ENCODE results near the gene NOX5.

The NOX5 gene

GRCh38 chr15:68990992-68991500 lies 23.4 kb upstream of the NOX5 start:
- no peak for DNase-seq (ENCODE audit: low read depth in 2 of 3, low spot score in 2 of 3)

DNA sequence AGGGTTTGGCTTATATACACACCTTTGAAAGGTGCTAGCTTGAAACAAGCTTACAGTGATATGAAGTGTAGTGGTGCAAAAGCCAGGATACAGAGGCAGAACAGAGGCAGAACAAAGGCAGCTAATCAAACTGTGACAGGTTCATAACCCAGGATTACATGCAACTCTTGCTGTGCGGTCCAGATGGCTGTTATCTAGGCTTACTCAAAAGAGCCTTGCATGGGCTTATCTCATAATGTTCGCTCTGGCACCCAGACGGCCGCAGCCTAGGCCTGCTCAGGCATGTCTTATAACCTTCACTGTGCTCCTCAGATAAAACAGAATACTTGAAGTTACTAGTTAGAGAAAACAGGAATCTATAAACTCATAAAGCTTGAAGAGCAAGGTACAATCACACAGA lies 22.8 kb upstream of the NOX5 start:
- DNase-seq (ENCODE audit: low read depth in 2 of 3, low spot score in 2 of 3): no peak

- DNase-seq (ENCODE audit: low read depth in 2 of 3, low spot score in 2 of 3): no peak
Observed at GRCh38 chr15:68992696-68993095, 21.8 kb upstream of the NOX5 start.

GRCh38 chr15:68993276-68993675 lies 21.2 kb upstream of the NOX5 start:
- no peak for DNase-seq (ENCODE audit: low read depth in 2 of 3, low spot score in 2 of 3)

- DNase-seq (ENCODE audit: low read depth in 2 of 3, low spot score in 2 of 3): no peak
Observed at GRCh38 chr15:68994149-68994548, 20.3 kb upstream of the NOX5 start.

- DNase-seq (ENCODE audit: low read depth in 2 of 3, low spot score in 2 of 3): no peak
Observed at GRCh38 chr15:68994981-68995761, 19.3 kb upstream of the NOX5 start.

DNA sequence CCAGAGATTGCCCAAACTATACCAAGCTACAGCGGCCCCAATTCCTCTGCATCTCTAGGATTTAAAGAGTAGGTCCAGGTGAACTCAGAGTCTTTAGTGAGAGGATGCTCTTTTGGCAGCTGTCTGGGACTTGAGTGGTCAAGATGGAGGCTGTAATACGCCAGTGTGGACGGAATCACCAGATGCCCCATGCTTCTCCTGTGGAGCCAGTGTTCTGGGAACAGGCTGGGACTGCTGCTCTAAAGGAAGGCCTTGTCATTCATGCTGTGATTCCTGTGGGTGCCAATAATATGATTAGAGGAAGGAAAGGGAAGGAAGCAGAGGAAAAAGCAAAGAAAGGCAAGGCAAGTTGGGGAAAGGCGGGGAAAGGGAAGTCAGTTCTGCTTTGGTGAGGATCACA lies 17.4 kb upstream of the NOX5 start:
- no peak for DNase-seq (ENCODE audit: low read depth in 2 of 3, low spot score in 2 of 3)

GRCh38 chr15:68997930-68998777 lies 16.3 kb upstream of the NOX5 start:
- DNase-seq (ENCODE audit: low read depth in 2 of 3, low spot score in 2 of 3): no peak

- no peak for DNase-seq (ENCODE audit: low read depth in 2 of 3, low spot score in 2 of 3)
Observed at GRCh38 chr15:68999091-68999490, 15.4 kb upstream of the NOX5 start.

GRCh38 chr15:69000091-69000490 lies 14.4 kb upstream of the NOX5 start:
- DNase-seq (ENCODE audit: low read depth in 2 of 3, low spot score in 2 of 3): no peak

DNA sequence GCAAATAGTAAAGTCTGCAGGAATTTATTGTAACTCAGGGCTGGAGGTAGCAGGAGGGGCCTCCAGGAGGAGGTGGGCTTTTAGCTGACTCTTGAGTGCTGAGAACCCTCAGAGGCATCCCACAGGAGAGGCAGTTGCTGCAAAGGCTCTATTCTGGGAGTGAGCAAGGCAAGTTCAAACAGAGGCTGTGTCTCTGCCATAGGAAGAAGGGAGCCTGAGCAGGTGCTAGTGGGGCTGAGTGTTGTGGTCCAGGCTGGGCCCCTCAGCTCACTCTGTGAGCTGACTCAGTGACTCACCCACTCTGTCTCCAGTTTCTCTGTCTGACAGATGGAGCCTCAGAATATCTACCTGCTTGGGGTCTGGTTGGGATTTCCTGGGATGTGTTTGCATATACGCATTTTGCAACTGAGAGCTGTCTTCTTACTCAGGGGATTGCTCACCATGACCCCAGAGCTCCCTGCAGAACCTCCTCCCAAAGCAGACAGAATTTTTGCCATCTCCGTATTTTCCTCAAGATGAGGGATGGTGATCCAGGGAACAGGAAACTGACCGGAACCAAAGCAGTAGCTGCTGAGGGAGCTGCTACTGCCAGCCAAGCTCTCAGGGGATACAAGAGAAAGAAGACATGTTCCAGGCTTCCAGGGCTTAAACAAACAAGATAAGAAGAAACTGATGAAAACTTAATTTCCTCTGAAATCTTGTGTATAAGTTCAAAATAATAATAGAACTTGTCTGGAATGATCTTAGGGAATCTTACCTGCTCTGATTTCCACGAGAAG lies 13.6 kb upstream of the NOX5 start:
- DNase-seq (ENCODE audit: low read depth in 2 of 3, low spot score in 2 of 3): no peak

- DNase-seq (ENCODE audit: low read depth in 2 of 3, low spot score in 2 of 3): no peak
Observed at GRCh38 chr15:69002783-69003182, 11.7 kb upstream of the NOX5 start.

- DNase-seq (ENCODE audit: low read depth in 2 of 3, low spot score in 2 of 3): no peak
Observed at GRCh38 chr15:69004011-69004410, 10.5 kb upstream of the NOX5 start.

- no peak for DNase-seq (ENCODE audit: low read depth in 2 of 3, low spot score in 2 of 3)
Observed at GRCh38 chr15:69008056-69008455, 6.4 kb upstream of the NOX5 start.

- DNase-seq (ENCODE audit: low read depth in 2 of 3, low spot score in 2 of 3): no peak
Observed at GRCh38 chr15:69009341-69009740, 5.2 kb upstream of the NOX5 start.

DNA sequence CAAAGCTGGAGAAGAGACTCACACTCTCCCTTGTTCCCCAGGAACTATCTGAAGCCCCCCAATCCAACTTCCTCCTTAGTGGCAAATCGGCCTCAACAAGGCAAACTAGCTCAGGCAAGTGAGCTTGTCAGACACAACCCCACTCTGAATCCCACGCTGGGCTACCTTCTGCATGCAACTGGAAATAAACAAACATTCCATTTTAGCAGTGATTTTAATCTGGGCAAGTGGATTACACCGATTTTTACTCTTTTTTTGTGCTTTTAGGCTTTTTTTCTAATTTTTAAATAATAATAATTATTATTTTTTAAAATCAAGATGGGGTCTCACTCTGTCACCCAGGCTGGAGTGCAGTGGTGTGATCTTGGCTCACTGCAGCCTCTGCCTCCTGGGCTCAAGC lies 2.9 kb upstream of the NOX5 start:
- DNase-seq (ENCODE audit: low read depth in 2 of 3, low spot score in 2 of 3): no peak

GRCh38 chr15:69012761-69013364 lies 1.6 kb upstream of the NOX5 start:
- DNase-seq (ENCODE audit: low read depth in 2 of 3, low spot score in 2 of 3): no peak

- no peak for DNase-seq (ENCODE audit: low read depth in 2 of 3, low spot score in 2 of 3)
Observed at GRCh38 chr15:69013726-69014406, 629 bp upstream of the NOX5 start.

DNA sequence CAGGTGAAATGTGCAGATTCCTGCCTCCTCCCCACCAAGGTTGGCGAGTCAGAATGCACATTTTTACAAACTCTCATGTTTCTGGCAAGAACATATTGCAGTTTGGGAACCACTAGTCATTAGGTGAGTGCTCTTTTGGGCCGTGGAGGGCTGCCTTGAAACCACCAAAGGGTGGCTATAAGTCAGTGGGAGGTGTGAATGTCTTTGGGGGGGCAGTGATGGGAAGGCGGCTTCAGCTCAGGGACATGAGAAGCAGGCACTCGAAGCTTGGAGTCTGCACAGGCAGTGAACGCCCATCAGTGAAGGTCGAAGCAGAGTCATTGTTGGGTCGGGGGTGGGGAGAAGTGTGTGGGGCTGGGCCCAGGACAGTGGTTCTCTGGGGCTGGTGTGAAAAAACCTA lies 1.1 kb downstream of the NOX5 start:
- DNase-seq (ENCODE audit: low read depth in 2 of 3, low spot score in 2 of 3): no peak

DNA sequence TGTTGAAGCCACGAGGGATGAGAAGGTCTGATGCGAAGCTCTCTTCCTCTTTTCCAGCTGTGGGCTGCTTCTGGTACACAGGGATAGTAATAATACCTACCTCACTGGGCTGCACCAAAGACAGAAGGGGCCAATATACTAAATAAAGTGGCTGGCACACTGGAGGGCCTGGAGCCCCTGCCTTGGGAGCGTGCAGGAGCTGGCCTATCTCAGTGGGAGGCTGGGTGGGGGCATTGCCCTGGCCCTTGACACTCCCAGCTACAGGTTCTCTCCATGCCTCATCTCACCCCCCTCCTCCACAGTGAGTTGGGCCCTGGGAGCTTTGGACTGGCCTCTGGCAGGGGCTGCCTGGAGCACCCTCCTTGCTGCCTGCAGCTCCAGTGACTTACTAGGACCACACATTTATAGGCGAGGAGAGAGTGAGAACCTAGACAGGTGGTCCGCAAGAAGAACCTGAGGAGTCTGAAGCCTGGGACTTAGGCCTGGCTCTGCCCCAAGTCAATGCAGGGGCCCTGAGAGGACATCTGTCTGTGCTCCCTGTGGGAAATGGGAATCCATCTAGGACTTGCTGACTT lies 1.6 kb downstream of the NOX5 start:
- no peak for DNase-seq (ENCODE audit: low read depth in 2 of 3, low spot score in 2 of 3)

Measured in activated CD8-positive, alpha-beta memory T cell treated with anti-CD3 and anti-CD28 coated beads for 48 hours (primary cell).